Measurements from ENCODE around the gene PAX7.

PAX7 gene

DNA sequence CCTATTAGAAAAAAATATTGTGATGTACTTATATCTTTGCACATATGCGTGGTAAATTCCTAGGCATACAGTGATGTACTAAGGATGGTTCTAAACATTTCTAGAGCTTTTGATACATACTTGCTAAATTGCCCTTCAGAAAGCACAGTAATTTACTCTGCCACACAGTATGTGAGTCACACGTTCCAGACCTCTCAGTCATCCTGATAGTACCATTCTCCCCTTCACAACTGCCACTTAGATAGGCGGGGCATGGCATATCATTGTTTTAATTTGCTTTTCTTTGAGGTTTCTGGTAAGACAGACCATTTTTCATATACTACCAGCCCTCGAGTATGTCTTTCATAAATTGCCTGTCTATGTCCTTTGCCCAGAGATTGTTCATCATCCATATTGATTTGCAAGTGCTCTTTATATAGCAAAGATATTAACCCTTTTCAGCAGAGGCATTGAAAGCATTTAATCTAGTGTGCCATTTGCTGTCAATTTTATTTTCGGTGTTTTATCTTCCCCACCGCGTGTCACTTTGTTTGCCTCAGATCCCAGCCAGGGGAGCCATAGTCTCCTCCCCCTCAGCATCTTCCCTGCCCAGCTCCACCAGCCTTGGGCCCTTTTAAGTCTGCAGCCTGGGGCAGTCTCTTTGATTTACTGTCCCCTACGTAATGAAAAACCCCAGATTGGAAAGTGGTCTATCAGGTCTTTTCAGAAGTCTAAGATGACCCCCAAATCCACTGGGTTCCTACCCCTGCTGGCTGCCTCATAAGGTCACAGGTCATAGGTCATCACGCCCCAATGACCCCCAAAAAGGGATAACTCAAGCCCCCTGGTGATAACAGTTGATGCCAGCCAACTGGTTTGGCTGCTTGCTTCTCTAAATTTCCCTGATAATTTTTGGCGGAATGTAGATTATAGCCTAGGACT lies 11.8 kb upstream of the PAX7 start:
- no peak for DNase-seq (ENCODE audit: low read depth in 2 of 2)

DNA sequence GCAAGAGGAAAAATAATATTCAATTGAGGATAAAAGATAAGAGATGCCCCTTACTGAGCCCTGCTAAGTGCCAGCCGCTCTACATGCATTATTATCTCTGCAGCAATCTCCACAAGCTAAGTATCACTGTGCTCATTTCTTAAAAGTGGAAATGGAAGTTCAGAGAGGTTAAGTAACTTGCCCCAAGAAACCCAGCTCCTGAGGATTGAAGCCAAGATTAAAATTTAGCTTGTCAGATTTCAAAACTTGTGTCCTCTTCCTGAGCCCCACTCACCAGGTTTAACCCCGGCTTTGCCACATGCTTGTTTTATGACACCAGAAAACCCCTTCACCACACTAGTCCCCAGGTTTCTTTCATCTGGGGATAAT lies 11.2 kb upstream of the PAX7 start:
- no peak for DNase-seq (ENCODE audit: low read depth in 2 of 2)

DNA sequence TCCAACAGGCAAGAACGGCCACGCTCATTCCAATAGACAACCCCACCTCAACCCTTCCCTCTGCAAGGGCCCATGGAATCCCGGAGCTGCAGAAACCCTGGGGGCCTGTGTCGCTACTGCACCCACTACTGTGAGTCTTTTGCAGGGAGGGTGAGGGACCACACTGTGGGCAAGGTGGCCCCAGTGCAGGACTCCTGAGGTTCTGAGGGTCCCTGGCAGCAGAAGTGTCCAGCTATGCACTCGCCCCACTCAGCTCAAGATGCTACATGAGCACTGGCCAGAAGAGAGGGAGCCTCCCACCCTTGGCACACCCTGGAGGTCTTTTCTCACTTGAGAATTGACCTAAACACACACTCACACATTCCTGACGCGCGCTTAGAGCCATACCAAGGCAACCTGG lies 2.1 kb upstream of the PAX7 start:
- no peak for DNase-seq (ENCODE audit: low read depth in 2 of 2)

DNA sequence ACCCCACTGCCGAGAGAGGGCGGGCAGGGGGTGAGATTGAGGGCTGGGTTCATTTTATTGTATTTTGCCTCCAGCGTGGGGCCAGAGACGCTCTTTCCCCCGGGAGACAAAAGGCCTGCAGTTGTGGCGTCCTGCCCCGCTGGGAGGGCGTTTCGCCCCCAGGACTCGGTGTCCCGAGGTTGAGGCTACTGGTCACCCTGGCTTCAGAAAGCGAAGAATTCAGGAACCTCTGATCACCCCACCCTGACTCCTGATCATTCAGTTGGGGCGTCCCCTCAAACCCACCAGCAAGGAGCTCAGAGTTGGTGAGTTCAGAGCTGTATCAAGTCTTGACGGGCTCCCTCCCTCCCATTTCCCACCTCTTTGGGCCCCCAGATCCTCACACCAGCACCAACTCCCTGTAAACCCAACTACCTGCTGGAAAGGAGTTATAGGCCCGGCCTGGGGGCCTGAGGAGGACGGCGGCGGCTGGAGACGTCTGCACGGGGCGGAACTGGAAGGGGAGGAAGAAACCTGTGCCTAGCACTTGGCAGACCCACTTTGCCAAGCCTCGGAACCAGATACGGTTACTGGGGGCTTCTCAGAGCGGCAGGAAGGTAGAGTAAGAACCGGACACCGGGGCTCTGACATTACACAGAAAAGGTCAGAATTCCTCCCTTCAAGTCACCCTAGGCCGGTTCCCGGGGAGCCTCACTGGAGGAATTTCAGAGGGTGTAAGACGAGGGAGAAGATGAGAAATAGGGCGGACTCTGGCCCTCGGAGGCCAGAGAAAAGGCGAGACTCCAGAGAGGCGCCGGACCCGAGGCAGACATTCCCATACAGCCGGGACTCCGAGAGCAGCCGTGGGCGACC lies 761 bp upstream of the PAX7 start:
- DNase-seq (ENCODE audit: low read depth in 2 of 2), result no peak

DNA sequence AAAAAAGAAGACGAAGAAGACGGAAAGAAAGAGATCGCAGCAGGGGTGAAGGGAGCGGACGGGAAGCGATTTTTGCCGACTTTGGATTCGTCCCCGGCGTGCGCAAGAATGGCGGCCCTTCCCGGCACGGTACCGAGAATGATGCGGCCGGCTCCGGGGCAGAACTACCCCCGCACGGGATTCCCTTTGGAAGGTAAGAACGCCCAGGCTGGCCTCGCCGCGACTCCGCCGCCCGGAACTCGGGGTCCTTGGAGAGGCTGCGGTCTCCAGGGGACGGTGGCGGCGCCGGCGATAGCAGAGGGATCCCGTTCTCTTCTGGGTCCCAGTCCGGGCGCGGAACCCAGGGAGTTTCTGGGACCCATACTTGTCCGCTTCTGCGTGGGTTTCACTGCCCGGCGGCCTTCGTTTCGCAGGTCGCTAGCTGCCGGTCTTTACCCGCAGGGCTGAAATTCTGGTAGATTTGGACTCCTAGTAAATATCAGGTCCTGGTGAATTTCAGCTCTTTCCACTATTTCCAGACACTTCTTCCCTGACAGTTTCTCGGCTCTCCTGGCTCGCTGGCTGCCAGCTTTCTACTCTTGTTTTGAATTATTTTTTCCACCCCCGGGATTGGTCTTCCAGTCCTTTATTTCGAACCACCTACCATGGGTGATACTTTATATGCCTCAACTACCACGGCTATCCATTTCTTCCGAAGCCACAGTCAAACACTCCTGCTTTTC lies 1.0 kb downstream of the PAX7 start:
- no peak for DNase-seq (ENCODE audit: low read depth in 2 of 2)

DNA sequence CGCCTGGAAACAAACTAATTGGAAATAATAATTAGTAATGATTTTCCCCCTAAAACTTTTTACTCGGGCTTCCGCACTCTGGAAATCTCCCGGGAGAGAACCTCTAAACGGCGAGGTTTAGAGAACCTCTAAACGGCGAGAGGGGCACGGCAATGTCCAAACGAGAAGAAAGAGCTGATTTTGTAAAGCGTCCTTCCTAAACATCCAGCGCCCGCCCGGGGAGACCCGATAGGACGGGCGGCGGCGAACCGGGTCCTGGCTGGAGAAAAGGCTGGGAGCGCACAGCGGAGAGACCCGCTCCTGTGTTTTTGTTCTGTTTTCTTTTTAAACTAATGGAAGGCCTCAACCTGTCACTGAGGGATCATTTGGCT lies 1.6 kb downstream of the PAX7 start:
- DNase-seq (ENCODE audit: low read depth in 2 of 2), result no peak

DNA sequence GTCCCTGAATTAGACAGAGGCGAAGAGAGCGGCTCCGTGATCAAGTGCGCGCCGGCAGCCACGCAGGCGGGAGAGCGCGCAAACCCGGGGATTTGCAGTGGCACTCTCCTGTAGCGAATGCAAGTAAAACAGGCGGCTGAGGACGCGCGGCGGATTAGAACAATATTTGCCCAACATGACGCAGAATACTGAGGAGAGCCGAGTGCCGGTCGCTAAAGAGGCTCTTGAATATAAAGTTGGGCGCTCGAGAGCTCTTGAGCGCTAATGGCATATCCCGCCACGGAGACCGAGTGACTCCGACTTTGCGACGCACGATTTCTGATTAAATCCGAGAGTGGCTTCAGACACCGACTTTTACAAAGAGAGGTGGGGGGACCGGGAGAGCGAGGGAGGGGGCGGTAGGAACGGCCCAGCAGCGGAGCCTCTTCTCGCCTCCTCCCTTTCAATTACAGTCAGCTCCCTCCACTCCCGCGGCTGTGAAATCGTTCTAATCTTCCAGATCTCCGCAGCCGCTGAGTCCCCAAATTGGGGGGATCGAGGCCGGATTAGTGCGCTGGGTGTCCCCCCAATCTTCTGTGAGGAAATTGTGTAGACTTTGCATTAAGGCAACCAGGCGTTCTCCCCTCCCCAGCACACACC lies 2.3 kb downstream of the PAX7 start:
- DNase-seq (ENCODE audit: low read depth in 2 of 2), result no peak

DNA sequence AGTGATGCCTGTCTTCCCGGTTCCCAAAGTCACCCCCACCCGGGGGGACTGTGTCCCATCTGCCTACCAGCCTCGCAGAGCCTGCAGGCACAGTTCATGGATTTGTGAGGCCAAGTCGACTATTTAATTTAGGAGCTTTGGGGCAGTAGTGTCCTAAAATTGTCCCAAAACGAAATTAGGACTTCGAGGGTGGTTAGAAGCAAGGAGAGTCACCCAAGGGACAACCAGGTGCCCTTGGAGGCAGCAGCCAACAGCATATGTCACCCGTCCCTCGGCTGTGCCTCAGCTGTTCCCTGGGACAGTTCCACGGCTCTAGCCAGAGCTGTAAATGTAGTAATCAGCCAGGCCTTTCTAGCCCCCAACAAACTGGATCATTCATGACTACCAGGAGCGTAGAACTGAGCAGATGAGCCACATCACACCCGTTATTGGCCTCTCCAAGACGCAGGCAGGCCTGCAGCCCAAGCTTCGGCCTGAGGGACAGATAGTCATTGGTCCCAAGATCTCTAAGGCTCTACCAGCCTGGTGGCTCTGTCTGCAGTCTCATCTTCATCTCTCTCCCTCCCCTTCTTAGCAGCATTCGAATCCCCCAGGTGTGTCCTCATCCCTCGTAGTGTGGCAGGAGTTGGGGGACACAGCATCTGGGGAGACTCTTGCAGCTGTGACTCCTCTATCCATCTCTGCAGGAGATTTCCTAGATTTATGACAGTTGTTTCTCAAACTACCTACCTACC lies 2.9 kb downstream of the PAX7 start:
- DNase-seq (ENCODE audit: low read depth in 2 of 2), result no peak

DNA sequence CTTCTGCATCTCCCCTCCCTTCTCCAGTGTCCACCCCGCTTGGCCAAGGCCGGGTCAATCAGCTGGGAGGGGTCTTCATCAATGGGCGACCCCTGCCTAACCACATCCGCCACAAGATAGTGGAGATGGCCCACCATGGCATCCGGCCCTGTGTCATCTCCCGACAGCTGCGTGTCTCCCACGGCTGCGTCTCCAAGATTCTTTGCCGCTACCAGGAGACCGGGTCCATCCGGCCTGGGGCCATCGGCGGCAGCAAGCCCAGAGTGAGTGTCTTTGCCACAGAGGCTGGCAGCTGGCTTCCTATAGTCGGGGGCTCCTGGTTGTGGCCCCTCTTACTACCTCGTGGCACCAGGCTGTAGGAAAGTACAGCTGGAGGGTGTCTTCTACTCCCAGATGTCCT lies 3.6 kb downstream of the PAX7 start:
- no peak for DNase-seq (ENCODE audit: low read depth in 2 of 2)

DNA sequence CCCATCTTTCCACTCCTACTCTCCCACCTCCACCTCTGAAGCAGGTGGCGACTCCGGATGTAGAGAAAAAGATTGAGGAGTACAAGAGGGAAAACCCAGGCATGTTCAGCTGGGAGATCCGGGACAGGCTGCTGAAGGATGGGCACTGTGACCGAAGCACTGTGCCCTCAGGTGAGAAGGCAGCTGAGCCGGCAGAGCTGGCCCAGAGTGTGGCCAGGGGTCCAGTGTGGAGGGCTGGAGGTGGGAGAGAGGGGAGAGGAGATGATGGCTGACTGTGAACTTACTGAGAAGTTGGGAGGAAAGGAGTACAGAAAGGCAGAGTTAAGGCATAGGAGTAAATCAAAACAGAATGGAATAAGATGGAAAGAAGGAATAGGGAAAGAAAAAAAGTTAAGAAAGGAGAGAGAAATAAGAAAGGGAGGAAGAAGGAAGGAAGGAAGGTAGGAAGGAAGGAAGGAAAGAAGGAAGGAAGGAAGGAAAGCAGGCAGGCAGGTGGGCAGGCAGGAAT lies 4.5 kb downstream of the PAX7 start:
- no peak for DNase-seq (ENCODE audit: low read depth in 2 of 2)

DNA sequence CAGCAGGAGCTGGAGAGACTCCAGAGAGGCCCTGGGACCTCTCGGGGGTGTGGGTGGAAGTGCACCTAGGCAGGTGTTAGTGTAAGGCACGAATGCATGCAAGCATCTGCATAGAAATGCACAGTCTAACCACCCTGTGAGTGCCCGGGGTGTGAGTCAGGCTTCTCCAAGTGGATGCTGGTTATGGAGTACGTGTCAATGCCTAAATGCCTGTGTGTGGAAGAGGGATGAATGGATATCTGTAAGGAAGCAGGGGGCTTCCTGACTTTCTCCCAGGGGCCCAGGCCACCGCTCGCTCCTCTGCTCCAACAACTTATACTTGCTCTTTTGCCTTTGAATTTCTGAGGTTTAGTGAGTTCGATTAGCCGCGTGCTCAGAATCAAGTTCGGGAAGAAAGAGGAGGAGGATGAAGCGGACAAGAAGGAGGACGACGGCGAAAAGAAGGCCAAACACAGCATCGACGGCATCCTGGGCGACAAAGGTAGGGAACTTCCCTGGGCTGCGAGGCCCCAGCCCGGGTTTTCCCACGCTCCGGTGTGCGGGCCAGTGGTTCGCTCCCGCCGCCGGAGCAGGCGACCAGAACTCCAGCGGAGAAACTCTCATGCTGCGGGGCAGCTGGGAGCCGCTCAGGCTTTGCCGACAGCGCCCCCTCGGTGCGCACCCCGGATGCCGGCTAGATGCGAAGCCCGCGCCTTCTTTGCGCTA lies 5.4 kb downstream of the PAX7 start:
- DNase-seq (ENCODE audit: low read depth in 2 of 2), result no peak

DNA sequence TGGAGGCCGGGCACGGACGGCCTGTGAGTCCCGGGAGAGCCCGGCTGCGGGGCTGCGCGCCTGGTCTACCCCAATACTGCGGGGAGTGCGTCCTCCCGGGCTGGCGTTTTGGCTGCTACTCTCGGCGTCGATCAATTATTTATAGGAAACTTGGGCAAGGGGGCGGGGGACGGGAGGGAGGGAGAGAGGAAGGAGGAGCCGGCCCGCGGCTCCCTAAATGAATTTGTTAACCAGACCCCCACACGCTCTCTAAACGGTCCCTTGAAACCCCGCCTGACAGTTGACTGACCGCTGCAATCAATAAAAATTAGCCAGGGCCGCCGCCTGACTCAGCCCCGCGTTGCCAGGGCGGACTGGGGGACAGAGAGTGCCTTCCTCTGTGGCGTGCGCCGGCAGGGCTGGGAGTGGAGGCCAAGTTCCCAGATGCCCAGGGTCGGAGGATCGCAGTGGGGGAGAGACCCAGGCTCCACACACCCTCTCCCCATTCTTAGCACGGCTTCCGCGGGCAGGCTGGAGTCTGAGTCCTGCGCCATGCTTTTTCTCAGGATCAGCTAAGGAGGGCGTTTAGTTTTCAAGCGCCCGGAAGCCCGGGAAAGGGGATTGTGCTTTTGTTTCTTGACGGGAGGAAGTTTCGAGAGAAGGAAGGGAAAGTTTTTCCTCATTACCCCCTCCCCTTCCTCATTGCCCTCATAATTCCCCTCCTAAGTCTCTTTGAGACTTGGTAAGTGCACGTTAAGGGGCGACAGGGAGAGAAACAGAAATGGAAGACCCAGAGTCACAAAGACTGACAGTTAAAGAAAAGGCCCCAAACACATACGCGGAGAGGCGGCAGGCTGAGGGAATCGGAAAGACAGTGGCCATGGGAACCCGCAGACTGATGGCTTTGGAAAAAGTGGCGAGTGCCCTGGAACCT lies 6.2 kb downstream of the PAX7 start:
- no peak for DNase-seq (ENCODE audit: low read depth in 2 of 2)

DNA sequence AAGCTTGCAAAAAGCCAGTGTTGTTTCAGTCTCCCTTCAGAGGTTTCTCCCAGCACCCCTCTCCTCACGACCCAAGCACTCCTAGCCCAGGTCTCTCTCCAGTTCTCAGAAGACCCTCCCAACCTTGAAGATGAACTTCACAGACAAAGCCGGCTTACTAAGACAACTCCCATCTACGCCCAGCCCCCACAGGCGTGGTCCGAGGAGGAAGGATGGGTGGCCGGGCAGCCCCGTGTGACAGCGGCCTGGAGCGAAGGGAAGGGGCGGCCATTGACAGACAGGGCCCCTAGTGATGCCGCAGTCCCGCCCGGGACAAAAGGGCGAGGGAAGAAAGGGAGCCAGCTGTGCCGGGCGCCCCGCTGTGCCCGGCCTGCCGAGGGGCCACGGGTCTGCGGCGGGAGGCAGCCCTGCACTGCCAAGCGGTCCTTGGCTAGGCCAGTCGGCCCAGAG lies 6.9 kb downstream of the PAX7 start:
- no peak for DNase-seq (ENCODE audit: low read depth in 2 of 2)

DNA sequence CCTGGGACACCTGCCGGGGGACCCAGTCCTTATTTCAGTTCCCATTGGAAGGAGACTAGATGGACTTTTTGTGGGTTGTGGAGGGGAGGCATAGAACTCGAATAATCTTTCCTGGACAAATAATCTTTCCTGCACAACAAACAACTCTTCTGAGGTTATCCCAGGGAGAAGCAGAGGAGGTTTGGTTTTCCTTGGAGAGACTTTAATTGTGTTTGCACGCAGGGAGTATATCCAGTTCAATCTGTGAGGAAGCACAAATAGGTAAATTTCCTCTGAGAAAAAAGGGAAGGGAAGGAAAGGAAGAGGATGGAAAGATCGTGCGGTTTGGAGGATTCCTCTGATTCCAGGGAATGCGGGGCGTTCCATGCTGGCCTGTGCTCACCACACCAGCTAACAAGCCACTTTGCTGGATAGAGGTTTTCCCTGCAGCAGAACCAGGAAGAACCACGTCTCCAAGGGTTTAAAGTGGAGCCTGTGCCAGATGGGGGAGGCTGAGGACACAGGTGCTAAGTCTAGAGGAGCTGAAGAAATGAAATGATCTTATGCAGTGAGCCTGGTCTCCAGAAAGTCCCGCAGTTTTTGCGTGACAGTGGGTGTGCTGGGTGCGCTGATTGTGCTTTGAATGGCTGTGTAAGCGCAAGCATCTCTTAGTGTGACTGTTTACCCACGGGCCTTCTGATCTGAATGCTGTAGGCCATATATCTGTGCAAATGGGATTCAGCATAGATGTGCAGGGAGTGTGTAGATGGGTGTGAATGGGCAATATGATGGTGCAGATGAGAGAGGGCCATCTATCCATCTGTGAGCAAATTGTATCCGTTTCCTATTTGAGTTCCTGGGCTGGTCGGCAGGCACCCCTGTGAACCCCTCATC lies 7.6 kb downstream of the PAX7 start:
- DNase-seq (ENCODE audit: low read depth in 2 of 2), result no peak

DNA sequence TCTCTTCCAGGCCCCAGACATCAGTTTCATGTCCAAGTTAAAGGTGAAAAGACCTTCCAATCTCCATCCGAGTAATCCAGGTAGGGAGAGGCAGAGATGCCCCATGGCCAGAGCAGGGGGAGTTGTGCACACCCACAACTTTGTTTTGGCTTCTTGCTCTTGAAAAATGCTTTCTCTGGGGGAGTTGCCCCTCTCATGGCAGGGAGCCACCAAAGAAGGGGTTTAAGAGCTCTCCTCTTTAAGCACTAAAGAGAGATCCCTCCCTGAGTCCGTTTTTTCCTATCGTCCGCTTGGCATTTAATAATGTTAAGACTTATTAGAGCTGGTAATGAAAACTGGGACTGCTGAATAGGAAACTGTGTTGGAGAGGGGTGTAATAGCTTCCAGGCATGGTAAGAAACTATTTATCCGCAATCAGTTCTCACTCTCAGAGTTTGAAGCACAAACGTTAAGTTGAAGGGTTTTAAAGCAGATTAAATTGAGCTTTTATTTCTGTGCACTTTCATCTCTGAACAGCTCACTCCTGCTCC lies 8.3 kb downstream of the PAX7 start:
- no peak for DNase-seq (ENCODE audit: low read depth in 2 of 2)

DNA sequence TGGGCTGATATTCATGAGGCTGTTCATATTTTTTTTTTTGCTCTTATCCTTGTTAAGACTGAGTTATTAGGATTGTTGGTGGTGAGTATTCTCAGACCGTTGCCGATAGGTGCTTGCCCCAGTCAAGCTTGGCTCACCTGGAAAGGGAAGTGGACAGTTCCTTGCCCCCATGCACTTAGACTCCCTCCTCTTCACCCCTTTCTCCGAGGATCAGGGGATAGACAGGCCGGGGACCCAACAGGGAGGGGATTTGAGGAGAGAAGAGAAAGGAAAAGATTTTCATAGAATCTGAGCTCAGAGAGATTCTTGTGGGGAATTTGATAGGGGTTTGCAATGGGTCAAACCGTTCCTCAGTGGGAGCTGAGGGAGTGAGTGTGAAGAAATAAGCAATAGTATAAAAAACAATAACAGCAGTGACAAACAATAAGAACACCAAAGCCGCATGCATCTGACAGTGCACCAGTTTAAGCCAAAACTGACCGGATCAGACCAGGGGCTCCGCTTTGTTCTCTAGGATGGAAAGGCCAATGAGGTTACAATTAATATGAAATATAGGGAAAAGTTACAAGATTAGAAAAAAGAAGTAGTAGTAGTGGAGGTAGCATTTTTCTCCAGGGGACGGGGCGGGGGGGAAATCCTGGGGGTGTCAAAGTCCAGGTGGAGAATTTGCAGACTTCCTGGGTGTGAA lies 8.9 kb downstream of the PAX7 start:
- no peak for DNase-seq (ENCODE audit: low read depth in 2 of 2)

DNA sequence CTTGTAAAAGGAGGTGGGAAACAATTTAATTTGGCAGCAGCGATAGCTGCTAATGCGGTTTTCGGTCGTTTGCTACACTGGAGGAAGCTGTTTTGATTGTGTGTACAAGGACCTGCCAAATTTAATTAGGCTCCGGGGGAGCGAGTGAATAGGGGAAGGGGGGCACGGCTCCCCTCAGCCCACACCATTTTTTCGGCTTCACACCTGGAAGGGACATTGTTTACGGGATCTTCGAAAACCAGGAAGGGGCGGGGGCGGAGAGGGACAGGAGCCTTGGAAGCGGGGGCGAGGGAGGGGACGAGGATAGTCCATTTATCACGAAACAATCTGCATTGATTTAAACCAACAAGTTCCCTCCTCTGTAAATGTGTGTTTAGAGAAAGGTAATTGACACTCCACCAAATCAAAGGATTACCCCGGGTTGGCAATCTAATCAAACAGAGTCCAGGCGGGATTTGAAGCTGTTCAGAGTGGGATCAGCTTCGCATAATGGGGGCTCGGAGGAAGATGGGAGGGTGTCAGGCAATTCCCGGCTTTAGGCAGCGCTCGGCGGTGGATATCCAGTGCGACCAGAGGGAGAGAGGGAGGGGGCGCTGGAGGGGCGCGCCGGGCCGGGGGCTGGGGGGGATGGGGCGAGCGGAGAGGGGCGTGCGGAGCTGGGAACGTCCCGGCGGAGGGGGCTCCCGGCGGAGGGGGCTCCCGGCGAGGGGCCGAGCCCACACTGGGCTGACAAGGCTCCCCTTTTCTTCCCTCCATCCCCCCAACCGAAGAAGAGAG lies 9.8 kb downstream of the PAX7 start:
- DNase-seq (ENCODE audit: low read depth in 2 of 2), result no peak
